Measurements from ENCODE around the gene WDR35.

- TF ChIP-seq MXI1 (IDR thresholded peaks at IDR 0.05; ENCODE audit: borderline replicate concordance, low read depth, low read length), result peak; percentile 82; the same call in 1 of the 2 replicates
- no peak for TF ChIP-seq CTCF (conservative IDR thresholded peaks at IDR 0.05; ENCODE audit: low read depth, low read length)
- TF ChIP-seq RAD21 (IDR thresholded peaks at IDR 0.05; ENCODE audit: low read length), result no peak
- no peak for TF ChIP-seq MAFK (IDR thresholded peaks at IDR 0.05; ENCODE audit: low read depth, low read length)
- TF ChIP-seq POLR2A (IDR thresholded peaks at IDR 0.05; ENCODE audit: low read depth, low read length), result peak; percentile 25; the same call in 1 of the 2 replicates
- no peak for TF ChIP-seq SMC3 (IDR thresholded peaks at IDR 0.05; ENCODE audit: low read depth, low read length)
Observed at GRCh38 chr2:19989667-19990415, at the start of gene WDR35.
